ENCODE measurements around the gene MACROD2. TPM values are rescaled to one million over a fixed set of nuclear protein-coding genes. Genes with fewer than 3 reads are reported as not detected.
A peak's percentile ranks its signal among the peaks of the same experiment; 100 is the strongest.

Gene MACROD2
- total RNA-seq, 6 experiments from 2014 or later = 0.05 to 0.57 (median 0.11) TPM; not detected in 1

GRCh38 chr20:14069796-14070195 is 74.5 kb downstream of the MACROD2 start:
- DNase-seq = peak; percentile 36
- Mint-ChIP-seq H3K36me3 (ENCODE audit: low read depth) (no peaks in the 10 kb centered on the region), H3K27me3 (ENCODE audit: insufficient read depth) (no peaks in the 10 kb centered on the region), H3K9me3 (peaks cover 4% of the 10 kb centered on the region; the same call in 1 of the 2 replicates), H3K27ac (no peak overlapping the region), H3K4me1 (ENCODE audit: low read depth) (no peaks in the 10 kb centered on the region), H3K4me3 (no peak overlapping the region)
- TF ChIP-seq, protein P1, sequence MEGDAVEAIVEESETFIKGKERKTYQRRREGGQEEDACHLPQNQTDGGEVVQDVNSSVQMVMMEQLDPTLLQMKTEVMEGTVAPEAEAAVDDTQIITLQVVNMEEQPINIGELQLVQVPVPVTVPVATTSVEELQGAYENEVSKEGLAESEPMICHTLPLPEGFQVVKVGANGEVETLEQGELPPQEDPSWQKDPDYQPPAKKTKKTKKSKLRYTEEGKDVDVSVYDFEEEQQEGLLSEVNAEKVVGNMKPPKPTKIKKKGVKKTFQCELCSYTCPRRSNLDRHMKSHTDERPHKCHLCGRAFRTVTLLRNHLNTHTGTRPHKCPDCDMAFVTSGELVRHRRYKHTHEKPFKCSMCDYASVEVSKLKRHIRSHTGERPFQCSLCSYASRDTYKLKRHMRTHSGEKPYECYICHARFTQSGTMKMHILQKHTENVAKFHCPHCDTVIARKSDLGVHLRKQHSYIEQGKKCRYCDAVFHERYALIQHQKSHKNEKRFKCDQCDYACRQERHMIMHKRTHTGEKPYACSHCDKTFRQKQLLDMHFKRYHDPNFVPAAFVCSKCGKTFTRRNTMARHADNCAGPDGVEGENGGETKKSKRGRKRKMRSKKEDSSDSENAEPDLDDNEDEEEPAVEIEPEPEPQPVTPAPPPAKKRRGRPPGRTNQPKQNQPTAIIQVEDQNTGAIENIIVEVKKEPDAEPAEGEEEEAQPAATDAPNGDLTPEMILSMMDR (IDR thresholded peaks at IDR 0.05) = no peak

DNA sequence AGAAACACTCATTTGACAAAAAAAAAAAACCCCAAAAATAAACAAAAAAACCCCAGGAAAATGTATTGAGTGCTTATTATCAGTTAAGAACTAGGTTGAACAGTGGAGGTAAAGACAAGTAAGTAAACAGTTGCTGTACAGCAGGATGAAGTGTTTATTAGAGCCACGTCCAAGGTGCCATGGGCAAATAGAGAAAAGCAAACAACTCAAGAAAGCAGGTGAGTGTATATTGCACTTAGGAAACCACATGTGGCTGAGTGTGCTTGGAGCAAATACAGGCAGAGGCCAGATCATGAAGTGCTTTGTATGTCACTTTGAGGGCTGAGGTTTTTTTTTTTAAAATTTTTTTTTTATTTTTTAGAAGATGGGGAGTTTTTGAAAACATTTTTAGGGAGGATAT is 98.3 kb downstream of the MACROD2 start:
- Mint-ChIP-seq H3K4me1 (ENCODE audit: low read depth) (no peaks in the 10 kb centered on the region), H3K27me3 (ENCODE audit: insufficient read depth) (no peaks in the 10 kb centered on the region; the same call in 1 of the 2 replicates), H3K36me3 (ENCODE audit: low read depth) (no peaks in the 10 kb centered on the region), H3K9me3 (peaks cover 4% of the 10 kb centered on the region; the same call in 1 of the 2 replicates), H3K27ac (no peak overlapping the region), H3K4me3 (no peak overlapping the region)
- DNase-seq = no peak
- TF ChIP-seq, protein P1 (IDR thresholded peaks at IDR 0.05) = no peak

DNA sequence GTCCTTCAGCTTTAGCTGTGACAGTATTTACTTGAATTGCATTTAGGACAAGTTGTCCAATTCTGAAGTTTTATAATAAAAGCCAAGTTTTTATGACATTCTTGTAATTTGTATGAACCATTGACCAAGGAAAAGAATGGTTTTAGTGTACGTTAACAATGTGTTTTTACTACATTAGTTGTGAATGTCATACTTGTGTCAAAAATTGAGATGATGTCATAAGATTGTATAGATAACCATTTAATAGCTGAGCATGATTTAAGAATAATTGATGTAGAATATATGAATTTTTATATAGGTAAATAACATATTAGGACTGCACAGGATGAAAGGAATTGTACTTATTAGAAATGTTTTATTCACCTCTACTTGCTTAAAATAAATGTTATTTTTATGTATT is 102.9 kb downstream of the MACROD2 start:
- TF ChIP-seq, protein P1 (IDR thresholded peaks at IDR 0.05) = no peak
- no peak for DNase-seq
- Mint-ChIP-seq H3K27ac (no peak overlapping the region), H3K27me3 (ENCODE audit: insufficient read depth) (no peaks in the 10 kb centered on the region; the same call in 1 of the 2 replicates), H3K36me3 (ENCODE audit: low read depth) (no peaks in the 10 kb centered on the region), H3K4me1 (ENCODE audit: low read depth) (no peaks in the 10 kb centered on the region), H3K9me3 (no peaks in the 10 kb centered on the region), H3K4me3 (no peak overlapping the region)

- Mint-ChIP-seq H3K4me3 (no peak overlapping the region), H3K27me3 (ENCODE audit: insufficient read depth) (no peaks in the 10 kb centered on the region), H3K9me3 (peaks cover 31% of the 10 kb centered on the region), H3K27ac (no peak overlapping the region), H3K36me3 (ENCODE audit: low read depth) (0 out of 2 replicates have a peak, but pooled peaks cover 4% of the 10 kb centered on the region), H3K4me1 (ENCODE audit: low read depth) (no peaks in the 10 kb centered on the region)
- TF ChIP-seq, protein P1 (IDR thresholded peaks at IDR 0.05) = no peak
- DNase-seq = no peak
These were observed 118.1 kb downstream of the MACROD2 start for GRCh38 chr20:14113416-14113815.

- TF ChIP-seq, protein P1 (IDR thresholded peaks at IDR 0.05) = no peak
- DNase-seq = no peak
- H3K36me3 Mint-ChIP-seq (ENCODE audit: low read depth) = 0 out of 2 replicates have a peak, but pooled peaks cover 4% of the 10 kb centered on the region
These were observed 118.9 kb downstream of the MACROD2 start for GRCh38 chr20:14114065-14114704.

More at GRCh38 chr20:14114065-14114704, 118.9 kb downstream of the MACROD2 start:
- no peaks in the 10 kb centered on the region for H3K4me1 Mint-ChIP-seq (ENCODE audit: low read depth)
- H3K4me3 Mint-ChIP-seq = no peak overlapping the region
- no peaks in the 10 kb centered on the region for H3K27me3 Mint-ChIP-seq (ENCODE audit: insufficient read depth)
- H3K9me3 Mint-ChIP-seq = peaks cover 31% of the 10 kb centered on the region
- H3K27ac Mint-ChIP-seq = no peak overlapping the region
